Brain microvascular endothelial cell (primary cell): ENCODE results near the gene F13A1.

Experiments
- DNase-seq: peaks from one replicate; pipeline ENCODE4 v3.0.0-alpha.2; 2020
- H3K27ac ChIP-seq: fragments of 250-450 bp; sonication (Bioruptor Pico); 2 replicates; pipeline ENCODE4 v1.5.1; 2020; ENCODE audit warnings: mild to moderate bottlenecking, moderate library complexity
- H3K27me3 ChIP-seq: fragments of 250-450 bp; sonication (Bioruptor Pico); replicated peaks from 2 replicates; pipeline ENCODE4 v1.5.1; 2020; ENCODE audit warnings: mild to moderate bottlenecking
- H3K36me3 ChIP-seq: fragments of 250-450 bp; sonication (Bioruptor Pico); replicated peaks from 2 replicates; pipeline ENCODE4 v1.5.1; 2020; ENCODE audit warnings: mild to moderate bottlenecking
- H3K4me3 ChIP-seq: 2 replicates; pipeline ENCODE4 v1.5.1; 2011; ENCODE audit warnings: low read depth, mild to moderate bottlenecking, control low read depth, low read length, moderate library complexity
- CTCF ChIP-seq: IDR thresholded peaks from 2 replicates; pipeline ENCODE4 v1.5.1; 2011; ENCODE audit warnings: low read depth, mild to moderate bottlenecking, moderate library complexity, low read length, control low read depth, inconsistent platforms; ENCODE audit errors: missing control alignments
- in situ Hi-C: cut with HindIII; loops from 2 replicates; pipeline ENCODE4 v1.10.0; 2017; ENCODE audit warnings: low sequenced_read_pairs, low pct_ligation_motif_present

The F13A1 gene

GRCh38 chr6:6317825-6318733 is 2.4 kb downstream of the F13A1 start:
- no peaks in the 10 kb centered on the region for H3K36me3 ChIP-seq
- TF ChIP-seq CTCF, result no peak
- H3K4me3 ChIP-seq, result no peak overlapping the region
- no peaks in the 10 kb centered on the region for H3K27me3 ChIP-seq
- no peak for DNase-seq
- in situ Hi-C loops, result no loop called here
- no peak overlapping the region for H3K27ac ChIP-seq

- H3K27me3 ChIP-seq, result no peaks in the 10 kb centered on the region
- DNase-seq, result no peak
- H3K27ac ChIP-seq, result no peak overlapping the region
- no peaks in the 10 kb centered on the region for H3K36me3 ChIP-seq
- in situ Hi-C loops, result no loop called here
- no peak overlapping the region for H3K4me3 ChIP-seq
- TF ChIP-seq CTCF, result no peak
Measured at GRCh38 chr6:6317386-6317785, 3.1 kb downstream of the F13A1 start.

GRCh38 chr6:6315660-6316059 is 4.8 kb downstream of the F13A1 start:
- Histone ChIP-seq H3K36me3 (no peaks in the 10 kb centered on the region), H3K27me3 (no peaks in the 10 kb centered on the region), H3K4me3 (no peak overlapping the region), H3K27ac (no peak overlapping the region)
- peak; percentile 82 for TF ChIP-seq CTCF
- in situ Hi-C loops, result no loop called here
- DNase-seq, result peak; percentile 42

- in situ Hi-C loops, result no loop called here
- no peak for TF ChIP-seq CTCF
- H3K4me3 ChIP-seq, result no peak overlapping the region
- H3K36me3 ChIP-seq, result no peaks in the 10 kb centered on the region
- H3K27ac ChIP-seq, result no peak overlapping the region
- no peak for DNase-seq
- H3K27me3 ChIP-seq, result no peaks in the 10 kb centered on the region
Measured at GRCh38 chr6:6314596-6314995, 5.9 kb downstream of the F13A1 start.

GRCh38 chr6:6312901-6313441 is 7.5 kb downstream of the F13A1 start:
- in situ Hi-C loops, result no loop called here
- H3K36me3 ChIP-seq, result no peaks in the 10 kb centered on the region
- no peak for TF ChIP-seq CTCF
- H3K4me3 ChIP-seq, result no peak overlapping the region
- no peak overlapping the region for H3K27ac ChIP-seq
- DNase-seq, result no peak
- H3K27me3 ChIP-seq, result no peaks in the 10 kb centered on the region
